Measurements from ENCODE around the gene ENOX2.

Gene ENOX2

DNA sequence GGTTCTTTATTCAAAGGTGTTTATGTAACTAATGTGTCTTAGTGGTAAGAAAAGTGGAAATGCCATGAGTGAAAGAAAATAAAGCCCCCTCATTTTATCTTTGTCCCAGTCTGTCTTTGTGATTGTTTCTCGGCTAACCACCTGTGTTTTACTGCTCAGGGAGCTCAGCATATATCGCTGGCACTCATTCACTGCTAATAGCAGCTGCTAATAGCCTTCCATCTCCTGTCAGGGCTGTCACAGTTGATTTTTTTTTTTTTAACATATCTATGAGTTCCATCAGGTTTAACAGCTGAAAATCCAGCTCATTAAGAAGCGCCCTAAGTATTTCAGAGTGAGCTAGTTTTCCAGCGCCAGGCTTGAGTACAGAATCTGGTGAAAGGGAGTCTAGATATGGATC is 295.6 kb downstream of the ENOX2 start:
- no peak for DNase-seq

- DNase-seq, result no peak
These were observed 296.6 kb downstream of the ENOX2 start for GRCh38 chrX:130606425-130606824.

DNA sequence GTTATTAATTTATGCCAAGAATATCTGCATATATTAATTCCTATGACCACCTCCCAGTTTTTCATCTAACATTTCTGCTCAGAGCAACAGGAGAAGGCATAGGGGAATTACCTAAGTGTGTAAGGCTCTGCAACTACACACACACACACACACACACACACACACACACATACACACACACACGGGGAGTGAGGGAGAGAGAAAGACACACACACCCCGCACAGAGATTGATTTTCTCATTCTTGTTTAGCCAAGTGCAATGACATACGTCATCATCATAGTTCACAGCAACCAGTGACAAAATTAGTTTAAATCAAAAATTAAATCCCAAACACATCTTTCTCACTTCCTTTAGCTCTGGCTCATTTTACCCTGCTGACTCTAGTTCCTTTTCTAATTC is 298.1 kb downstream of the ENOX2 start:
- no peak for DNase-seq

- DNase-seq, result no peak
These were observed 308.5 kb downstream of the ENOX2 start for GRCh38 chrX:130594453-130594916.

DNA sequence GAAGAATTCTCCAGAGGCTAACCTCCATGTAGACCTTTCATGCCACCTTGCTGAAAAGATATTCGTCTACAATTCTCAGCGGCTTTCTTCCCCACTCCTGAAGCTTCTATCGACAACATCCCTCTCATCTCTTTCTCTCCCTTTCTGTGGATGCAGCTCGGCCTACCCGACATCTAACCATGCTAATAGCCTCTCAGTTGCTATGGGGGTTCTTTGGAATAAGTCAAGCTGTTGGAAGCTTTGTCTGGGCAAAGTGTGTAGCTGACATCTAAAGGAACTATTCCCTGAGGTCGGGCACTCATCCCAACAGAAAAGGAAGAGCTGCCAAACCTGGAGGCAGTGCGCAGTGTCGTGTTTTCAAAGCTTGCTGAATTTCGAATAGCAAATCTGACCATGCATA is 309.1 kb downstream of the ENOX2 start:
- DNase-seq, result no peak

GRCh38 chrX:130592204-130592603 is 310.8 kb downstream of the ENOX2 start:
- no peak for DNase-seq

DNA sequence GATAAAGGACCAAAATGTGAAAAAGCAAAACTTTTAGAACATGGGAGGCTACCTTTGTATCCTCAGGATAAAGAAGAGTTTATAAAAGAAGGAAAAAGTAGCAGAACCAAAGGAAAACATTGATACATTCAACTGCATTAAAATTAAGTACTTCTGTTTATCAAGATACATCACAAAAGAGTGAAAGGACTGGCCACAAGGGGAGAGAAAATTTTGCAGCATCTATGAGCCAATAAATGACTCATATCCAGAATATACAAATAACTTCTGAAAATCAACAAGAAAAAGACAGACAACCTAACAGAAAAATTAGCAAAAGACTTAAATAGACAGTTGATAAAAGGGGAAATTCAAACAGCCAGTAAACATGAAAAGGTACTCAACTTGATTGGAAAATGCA is 324.1 kb downstream of the ENOX2 start:
- DNase-seq, result no peak

DNA sequence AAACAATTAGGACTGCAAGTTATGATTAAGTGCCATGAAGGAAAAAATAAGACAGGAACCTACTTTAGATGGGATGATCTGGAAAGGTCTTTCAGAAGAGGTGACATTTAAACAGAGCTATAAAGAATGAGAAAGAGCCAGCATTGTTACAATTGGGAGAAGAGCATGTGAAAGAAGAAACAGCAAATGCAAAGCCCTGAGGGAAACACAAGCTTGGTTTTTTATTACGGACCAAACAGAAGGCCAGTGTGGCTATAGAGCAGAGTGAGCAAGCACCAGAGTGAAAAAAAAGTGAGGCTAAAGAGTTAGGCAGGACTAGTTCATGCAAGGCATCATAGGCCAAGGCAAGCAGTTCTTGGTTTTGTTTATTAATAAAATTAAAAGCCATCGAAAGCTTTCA is 325.6 kb downstream of the ENOX2 start:
- no peak for DNase-seq

DNA sequence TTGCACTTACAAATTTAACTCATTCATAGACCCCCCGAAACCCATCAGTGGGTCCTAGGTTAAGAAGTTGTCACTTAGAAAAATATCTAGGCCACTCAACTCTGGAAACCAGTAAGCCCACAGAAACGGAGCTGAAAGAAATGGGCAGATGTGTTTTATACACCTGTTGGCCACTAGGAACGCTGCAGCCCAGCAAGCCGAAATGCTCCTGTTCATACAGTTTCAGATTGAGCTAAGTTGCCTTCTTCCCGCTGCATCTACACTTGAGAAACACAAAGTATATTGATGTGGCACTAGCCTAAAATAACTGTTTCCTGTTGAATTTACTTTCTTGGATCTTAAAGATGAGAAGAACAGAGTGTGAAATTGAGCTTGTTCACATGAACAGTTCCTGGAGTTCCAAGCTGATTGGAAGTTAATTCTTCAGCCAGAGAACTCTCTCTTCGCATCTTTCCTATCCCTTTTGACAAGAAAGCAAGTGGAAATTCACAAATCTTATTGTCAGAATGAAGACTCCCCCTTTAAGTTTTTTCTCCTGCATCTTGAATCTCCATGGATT is 327.1 kb downstream of the ENOX2 start:
- peak; percentile 9 for DNase-seq

All from CD4-positive, alpha-beta T cell treated with Interleukin-12 subunit alpha and Interleukin-12 subunit beta, for 1 hour (primary cell).